GM21825 (cell line): ENCODE measurements around the gene TUBA1A.
"Not testable (repeated sequence)": the region's sequence is repeated elsewhere in the genome, so short reads cannot be mapped to it uniquely, and the experiment has no call there.

Experiments used
- ATAC-seq: cut with Tn5 transposase; IDR thresholded peaks from one replicate; pipeline ENCODE4 v1.9.1; 2021; ENCODE audit warnings: mild to moderate bottlenecking, moderate library complexity; ENCODE audit not compliant: unreplicated experiment

TUBA1A gene

GRCh38 chr12:49188916-49189367 is at the start of gene TUBA1A:
TUBA1A (minus strand) TSS chr12:49189080; CDS start chr12:49188979, 101 bp downstream.
- ATAC-seq: peak; percentile 91

- no peak for ATAC-seq
These were observed 47.5 kb upstream of the TUBA1A start for GRCh38 chr12:49236423-49236822.

DNA sequence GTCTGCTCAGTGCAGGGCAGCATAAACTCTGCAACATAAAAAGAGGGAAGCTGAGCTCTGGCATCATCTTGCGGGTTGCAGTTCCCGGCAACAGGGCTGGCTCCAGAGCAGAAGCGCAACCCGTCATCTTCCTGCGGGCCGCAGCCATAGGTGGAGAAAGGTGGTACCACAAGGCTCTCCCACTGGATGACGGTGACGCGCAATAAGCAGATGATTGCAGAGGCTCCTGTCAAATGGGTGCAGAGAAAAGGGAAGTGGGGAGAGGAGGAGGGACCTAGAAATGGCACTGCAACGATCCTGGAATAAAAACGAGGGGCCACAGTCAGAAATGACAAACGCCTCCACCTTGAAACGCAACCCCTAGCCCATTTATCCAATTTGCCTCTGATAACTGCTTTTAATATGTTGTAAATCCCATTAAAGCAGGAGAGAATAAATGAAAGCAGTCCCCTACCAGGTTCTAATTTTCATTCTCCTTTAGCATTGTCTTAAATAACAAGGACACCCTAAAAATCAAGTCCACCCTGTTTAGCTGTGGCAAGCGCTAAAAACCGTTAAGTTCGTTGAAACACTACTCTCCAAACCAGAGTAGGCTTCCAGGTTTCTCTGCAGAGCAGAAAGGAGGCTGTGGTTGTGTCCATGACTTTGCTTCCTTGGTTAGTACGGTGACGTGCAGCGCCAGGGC is 45.1 kb upstream of the TUBA1A start:
- peak; percentile 49 for ATAC-seq

GRCh38 chr12:49232940-49233841 is 44.3 kb upstream of the TUBA1A start:
- no peak for ATAC-seq

DNA sequence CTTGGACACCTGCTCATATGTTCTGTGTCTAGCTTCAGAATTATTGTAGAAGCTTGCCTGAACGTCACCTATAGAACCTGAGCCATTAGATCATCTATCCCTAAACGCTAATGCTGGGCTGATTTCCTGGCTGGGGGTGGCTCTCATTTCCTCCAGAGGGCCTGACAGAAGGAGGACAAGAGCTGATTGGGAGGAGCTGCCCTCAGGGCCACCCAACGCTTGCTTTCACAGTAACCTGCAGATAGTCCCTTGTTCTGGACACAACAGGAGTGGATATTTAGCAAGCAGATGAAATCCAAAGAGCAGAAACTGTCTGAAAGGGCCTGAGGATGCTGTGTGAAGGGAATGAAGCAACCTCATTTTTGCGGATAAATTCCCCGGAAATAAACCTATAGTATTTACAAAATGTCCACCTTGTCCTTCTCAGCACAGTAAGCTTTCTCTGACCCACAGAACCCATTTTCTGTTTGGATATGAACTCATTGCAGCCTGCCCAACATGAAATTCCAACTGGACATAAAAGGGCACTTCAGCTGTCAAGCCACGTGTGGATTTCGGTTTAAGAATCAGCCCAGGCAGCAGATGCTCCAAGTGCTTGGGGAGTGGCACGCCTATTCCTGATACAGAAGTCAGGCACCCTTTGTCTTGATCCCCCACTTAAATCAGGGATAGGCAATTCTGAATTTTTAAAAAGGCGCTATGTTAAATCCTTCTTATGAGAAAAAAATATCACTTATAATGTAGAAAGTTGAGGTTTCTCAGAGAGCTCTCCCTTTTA is 43.2 kb upstream of the TUBA1A start:
- no peak for ATAC-seq

GRCh38 chr12:49230805-49231194 is 41.9 kb upstream of the TUBA1A start:
- no peak for ATAC-seq

DNA sequence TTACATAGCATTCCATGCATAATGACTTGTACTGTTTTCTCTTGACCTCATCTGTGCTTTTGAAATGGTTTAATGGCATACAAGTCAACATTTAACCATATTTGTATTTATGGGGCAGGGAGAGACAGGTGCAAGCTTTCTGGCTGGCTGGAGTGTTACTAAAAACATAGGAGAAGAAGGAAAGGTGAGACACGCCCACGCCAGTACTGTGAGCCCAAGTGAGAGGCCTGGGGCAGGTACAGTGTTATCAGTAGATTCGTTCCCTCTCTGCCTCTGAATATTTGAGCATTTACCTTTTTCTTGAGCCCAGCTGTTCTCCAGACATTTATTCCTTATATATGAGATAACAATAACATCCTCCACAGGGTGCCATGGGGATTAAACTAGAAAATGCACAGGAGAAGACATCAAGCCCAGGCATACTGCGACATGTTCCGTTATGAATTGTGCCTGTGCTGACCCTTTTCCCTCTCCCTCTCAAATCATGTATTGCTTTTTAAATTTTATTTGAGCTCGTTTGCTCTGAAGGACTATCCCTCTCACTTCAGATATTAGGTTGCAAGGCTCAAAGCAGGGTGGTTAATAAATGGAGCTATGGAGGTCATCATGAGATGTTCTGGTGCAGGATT is 41.4 kb upstream of the TUBA1A start:
- no peak for ATAC-seq

DNA sequence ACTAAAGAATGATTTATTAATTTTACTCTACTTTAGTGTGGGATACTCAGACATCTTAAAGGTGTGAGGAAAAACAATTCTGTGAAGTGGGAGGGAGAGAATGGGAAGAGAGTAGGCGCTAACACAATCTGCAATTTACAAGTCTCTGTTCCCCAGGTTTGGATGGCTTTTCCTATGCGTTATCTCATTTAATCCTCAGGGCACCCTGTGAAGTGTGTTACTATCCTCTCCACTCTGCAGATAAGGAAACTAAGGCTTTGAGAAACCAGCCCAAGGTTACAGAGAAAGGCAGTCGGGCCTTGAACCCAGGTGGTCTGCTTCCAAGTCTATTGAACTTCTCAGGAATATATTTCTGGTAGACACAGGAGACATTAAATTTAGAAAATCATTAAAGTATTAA is 39.8 kb upstream of the TUBA1A start:
- ATAC-seq: no peak

GRCh38 chr12:49227713-49228112 is 38.8 kb upstream of the TUBA1A start:
- ATAC-seq: no peak

DNA sequence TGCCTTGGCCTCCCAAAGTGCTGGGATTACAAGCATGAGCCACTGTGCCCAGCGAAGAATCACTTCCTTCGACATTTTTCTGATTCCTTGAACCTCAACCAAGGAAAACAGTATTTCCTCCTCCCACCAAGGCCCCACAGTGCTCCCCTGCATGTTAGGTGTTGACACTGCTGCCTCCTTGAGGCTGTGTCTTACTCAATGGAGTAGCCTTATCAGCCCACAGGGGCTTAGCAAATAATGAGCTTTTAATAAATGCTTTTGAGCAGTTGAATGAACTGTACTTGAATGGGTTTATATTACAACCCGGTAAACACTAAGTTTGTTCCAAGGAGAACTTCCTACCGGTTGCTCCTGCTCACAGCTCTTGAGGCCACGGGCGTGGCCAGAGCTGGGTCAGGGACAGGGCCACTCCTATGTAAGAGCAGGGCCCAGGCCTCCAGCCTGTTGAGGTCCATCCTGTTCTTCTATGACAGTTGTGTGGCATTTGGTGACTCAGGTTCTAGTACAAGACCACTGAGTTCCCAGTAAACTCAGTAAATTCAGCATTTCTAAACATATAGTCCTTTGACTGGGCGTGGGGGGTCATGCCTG is 36.8 kb upstream of the TUBA1A start:
- ATAC-seq: no peak

DNA sequence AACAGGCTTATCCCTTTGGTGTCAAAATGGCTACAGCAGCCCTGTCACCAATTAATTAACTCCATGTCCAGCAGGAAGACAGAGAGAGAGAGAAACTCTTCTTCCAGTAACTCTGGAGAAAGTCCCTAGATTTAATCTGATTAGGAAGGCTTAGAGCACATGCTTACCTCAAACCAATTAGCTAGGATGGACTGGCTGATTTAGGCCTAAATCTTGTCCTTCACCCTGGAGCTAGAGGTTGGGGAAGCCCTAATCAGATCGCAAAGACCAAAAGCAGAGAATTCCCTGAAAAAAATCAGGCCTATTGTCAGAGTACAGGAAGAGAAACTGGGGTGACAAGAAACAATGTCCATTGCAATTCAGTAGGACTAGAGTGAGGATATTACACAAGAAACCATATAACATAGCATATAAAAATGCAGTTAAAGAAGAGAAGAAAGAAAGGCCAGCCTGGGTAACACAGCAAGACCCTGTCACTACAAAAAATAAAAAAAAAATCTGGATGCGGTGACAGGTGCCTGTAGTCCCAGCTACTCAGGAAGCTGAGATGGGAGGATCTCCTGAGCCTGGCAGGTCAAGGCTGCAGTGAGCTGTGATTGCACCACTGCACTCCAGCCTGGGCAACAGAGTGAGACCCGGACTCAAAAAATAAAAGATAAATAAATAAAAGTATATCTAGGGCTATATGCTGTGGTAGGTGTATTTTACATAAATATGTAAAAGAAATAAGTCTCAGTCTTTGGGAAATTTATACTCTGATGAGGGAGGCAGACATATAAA is 34.9 kb upstream of the TUBA1A start:
- no peak for ATAC-seq

DNA sequence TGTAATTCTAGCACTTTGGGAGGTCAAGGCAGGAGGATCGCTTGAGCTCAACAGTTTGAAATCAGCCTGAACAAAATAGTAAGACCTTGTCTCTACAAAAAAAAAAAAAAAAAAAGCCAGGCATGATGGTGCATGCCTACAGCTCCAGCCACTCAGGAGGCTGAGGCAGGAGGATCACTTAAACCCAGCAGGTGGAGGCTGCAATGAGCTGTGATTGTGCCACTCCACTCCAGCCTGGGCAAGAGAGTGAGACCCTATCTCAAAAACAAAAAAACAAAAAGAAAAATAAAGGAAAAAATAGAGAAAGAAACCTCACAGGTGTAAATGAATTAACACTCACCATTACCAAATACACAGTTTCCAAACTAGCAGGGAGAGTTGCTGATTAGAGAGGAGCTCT is 34.2 kb upstream of the TUBA1A start:
- no peak for ATAC-seq

- no peak for ATAC-seq
These were observed 32.1 kb upstream of the TUBA1A start for GRCh38 chr12:49220972-49221371.

- ATAC-seq: no peak
These were observed 30.6 kb upstream of the TUBA1A start for GRCh38 chr12:49219417-49220026.

GRCh38 chr12:49212572-49212971 is 23.7 kb upstream of the TUBA1A start:
- ATAC-seq: no peak

DNA sequence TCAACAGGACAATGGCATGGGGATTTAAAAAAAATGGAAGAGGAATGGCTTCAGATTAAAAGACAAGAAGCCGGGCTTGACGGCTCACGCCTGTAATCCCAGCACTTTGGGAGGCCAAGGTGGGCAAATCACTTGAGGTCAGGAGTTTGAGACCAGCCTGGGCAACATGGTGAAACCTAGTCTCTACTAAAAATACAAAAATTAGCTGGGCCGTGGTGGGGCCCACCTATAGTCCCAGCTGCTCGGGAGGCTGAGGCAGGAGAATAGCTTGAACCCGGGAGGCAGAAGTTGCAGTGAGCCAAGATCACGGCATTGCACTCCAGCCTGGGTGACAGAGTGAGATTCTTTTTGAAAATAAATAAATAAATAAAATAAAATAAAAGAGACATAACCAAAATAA is 21.8 kb upstream of the TUBA1A start:
- ATAC-seq: not testable (repeated sequence)

DNA sequence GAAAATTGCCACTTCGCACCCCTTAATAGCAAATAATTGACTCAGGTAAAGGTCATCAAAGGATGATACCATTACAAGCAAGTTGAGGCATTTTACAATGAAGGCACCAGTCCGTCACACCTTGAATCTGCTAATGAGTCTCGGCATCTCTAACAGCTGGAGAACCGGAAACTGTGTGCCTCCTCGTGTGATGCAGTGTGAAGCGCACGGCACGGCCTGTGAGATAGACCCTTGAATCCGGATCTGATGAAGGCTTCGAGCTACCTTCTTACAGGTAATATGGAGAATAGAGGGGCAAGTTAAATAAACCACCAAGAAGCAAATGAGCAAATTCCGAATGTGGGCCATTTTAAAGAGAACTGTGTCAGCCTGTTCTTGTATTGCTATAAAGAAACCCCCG is 19.8 kb upstream of the TUBA1A start:
- ATAC-seq: no peak

GRCh38 chr12:49208146-49208545 is 19.3 kb upstream of the TUBA1A start:
- no peak for ATAC-seq

- ATAC-seq: no peak
These were observed 17.5 kb upstream of the TUBA1A start for GRCh38 chr12:49206389-49206788.
